NCI-H524 (cell line): ENCODE data around the gene DBET.
"Not testable (repeated sequence)": the region's sequence is repeated elsewhere in the genome, so short reads cannot be mapped to it uniquely, and the experiment has no call there.

ENCODE experiments used
- DNase-seq, 2 experiments: peaks; one replicate each; lab custom pipeline; 2025; lab: John Stamatoyannopoulos, UW

DBET gene

GRCh38 chr4:190064342-190064741 lies at the start of gene DBET:
DBET (plus strand) TSS chr4:190064502.
- not testable (repeated sequence) for DNase-seq

GRCh38 chr4:190014771-190015537 lies 49.3 kb upstream of the DBET start:
- DNase-seq, result no peak

- no peak for DNase-seq
These were observed 48.5 kb upstream of the DBET start for GRCh38 chr4:190015538-190016368.

GRCh38 chr4:190016369-190017289 lies 47.7 kb upstream of the DBET start:
- DNase-seq, result no peak

GRCh38 chr4:190017357-190018200 lies 46.7 kb upstream of the DBET start:
- no peak for DNase-seq

GRCh38 chr4:190018201-190018920 lies 45.9 kb upstream of the DBET start:
- DNase-seq, result no peak

GRCh38 chr4:190019023-190019858 lies 45.1 kb upstream of the DBET start:
- no peak for DNase-seq

GRCh38 chr4:190019859-190020463 lies 44.3 kb upstream of the DBET start:
- DNase-seq, result not testable (repeated sequence)

- DNase-seq, result no peak
These were observed 43.2 kb upstream of the DBET start for GRCh38 chr4:190020790-190021717.

- DNase-seq, result not testable (repeated sequence)
These were observed 42.3 kb upstream of the DBET start for GRCh38 chr4:190021973-190022372.

GRCh38 chr4:190022614-190023281 lies 41.6 kb upstream of the DBET start:
- DNase-seq, result not testable (repeated sequence)

GRCh38 chr4:190027156-190027555 lies 37.1 kb upstream of the DBET start, which contains the start of gene FRG2:
FRG2 (minus strand) TSS chr4:190027256; CDS start chr4:190027204, 52 bp downstream.
- DNase-seq, result not testable (repeated sequence)

GRCh38 chr4:190031264-190031663 lies 33.0 kb upstream of the DBET start:
- DNase-seq, result not testable (repeated sequence)

GRCh38 chr4:190037704-190038388 lies 26.5 kb upstream of the DBET start:
- DNase-seq, result not testable (repeated sequence)

- not testable (repeated sequence) for DNase-seq
These were observed 23.4 kb upstream of the DBET start for GRCh38 chr4:190040873-190041272.

GRCh38 chr4:190047627-190048026 lies 16.7 kb upstream of the DBET start:
- DNase-seq, result not testable (repeated sequence)
